GM19468 (cell line): ENCODE measurements around the gene STPG3.

ENCODE experiments used
- ATAC-seq: cut with Tn5 transposase; IDR thresholded peaks from one replicate; pipeline ENCODE4 v1.9.1; 2021; ENCODE audit warnings: mild to moderate bottlenecking, moderate library complexity, moderate number of reproducible peaks; ENCODE audit not compliant: unreplicated experiment; ENCODE audit errors: extremely low read depth

STPG3 gene

DNA sequence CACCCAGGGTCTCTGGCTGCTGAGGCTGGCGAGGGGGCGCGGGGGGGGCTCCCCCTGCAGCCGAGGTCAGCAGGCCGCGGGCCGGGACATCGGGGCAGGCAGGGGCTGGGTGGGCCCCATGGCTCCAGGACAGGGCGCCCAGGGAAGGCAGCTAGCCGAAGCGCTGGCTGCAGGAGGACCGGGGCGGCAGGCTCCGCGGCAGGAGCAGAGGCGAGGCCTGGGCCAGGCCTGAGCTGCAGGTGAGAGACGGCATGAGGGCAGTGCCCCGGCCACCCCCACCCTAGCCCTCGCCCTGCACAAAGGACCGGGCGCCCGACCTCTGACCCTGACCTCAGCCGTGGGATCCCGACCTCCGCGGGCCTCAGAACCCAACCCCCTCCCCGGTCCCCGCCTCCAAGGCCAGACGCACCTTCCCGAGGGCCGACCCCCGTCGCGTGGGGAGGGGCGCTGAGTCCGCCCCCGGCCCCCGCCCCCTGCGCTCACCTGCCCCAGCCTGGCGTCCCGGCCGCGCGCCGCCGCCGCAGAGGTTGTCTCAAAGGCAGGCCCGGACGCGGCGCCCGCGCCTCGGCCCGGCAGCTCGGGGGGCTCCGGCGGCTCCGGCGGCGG lies 29.5 kb upstream of the STPG3 start:
- ATAC-seq, result no peak

GRCh38 chr9:137222190-137223077 lies 28.7 kb upstream of the STPG3 start, which contains the start of gene RNF208:
RNF208 (minus strand) TSS chr9:137222240; CDS start chr9:137221212, 1,028 bp downstream.
- no peak for ATAC-seq

GRCh38 chr9:137223078-137223970 lies 27.8 kb upstream of the STPG3 start:
- peak; percentile 66 for ATAC-seq

DNA sequence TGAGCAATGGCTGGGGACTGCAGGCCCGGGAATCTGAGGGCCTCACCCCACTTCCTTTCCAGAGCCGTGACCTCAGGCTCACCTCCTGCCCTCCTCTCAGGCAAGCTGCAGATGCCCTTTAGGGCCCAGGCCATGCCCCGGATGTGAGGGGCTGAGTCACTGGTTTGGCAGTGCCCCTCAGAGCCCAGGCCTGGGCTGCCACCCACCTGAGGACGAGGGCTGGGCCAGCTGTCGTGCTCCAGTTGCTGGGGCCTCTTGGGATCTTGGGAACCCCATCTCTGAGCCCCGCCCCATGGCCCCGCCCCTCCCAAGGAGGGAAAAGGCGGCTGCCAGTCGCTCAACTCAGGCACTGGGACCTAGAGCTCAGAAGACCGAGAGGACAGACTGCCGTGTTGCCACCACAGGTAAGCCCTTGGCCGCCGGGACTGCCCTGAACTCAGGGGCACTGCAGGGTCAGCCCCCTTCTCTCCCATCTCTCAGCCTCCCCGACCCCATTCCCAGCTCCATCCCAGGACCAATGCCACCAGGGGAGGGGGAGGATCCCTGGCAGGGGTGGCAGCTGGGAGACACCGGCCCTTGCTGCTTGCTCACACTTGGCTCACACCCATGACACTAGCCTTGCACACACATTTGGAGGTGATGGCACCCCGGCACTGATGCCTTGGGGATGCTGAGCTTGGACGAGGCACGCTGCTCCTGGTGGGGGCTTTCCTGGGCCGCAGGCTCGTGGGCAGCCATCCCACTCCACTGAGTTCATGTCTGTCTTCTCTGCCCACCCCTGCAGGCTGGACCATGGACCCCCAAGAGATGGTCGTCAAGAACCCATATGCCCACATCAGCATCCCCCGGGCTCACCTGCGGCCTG lies 26.0 kb upstream of the STPG3 start, which contains the start of gene CYSRT1:
TSS of gene CYSRT1 (plus strand) at position 345 of the 865 bp plus-strand sequence. CDS start at position 793, 448 bp downstream.
- ATAC-seq, result no peak

- ATAC-seq, result no peak
Measured at GRCh38 chr9:137225699-137226331, 25.3 kb upstream of the STPG3 start.

DNA sequence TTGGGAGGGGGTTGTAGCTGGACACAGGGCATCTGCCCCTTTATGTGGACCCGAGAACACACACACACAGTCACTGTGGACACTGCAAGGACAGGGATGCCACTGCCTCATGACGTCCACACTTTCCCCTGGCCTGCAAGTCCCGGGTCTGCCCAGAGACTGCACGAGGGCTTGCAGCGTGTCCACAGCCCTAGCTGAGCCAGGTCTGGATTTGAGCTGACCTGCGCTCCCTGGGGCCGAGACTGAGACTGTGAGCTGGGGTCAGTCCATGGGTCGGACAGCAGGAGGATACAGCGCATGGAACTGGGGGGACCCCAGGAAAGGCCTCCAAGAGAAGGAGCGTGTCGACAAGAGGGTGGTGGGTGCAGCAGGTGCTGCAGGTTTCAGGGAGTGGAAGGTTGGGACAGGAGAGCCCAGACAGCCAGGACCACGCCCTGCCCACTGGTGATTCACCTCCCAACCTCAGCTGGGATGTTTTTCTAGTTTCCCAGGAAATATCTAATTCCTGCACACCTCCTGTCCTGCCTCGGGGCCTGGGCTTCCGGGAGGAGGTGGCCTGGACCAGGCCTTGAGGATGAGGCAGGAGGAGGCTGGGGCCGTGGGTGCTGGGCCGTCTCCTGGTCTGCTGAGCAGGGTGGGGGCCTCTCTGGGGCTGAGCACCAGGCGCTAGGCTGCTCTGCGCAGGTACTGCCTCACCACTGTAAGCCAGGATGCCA lies 24.6 kb upstream of the STPG3 start:
- ATAC-seq, result no peak

- no peak for ATAC-seq
Measured at GRCh38 chr9:137227054-137227852, 23.8 kb upstream of the STPG3 start, which contains the start of gene RNF224. RNF224 (plus strand) TSS chr9:137227502; CDS start chr9:137228336, 834 bp downstream.

GRCh38 chr9:137227853-137228505 lies 23.1 kb upstream of the STPG3 start:
- no peak for ATAC-seq

GRCh38 chr9:137228506-137228967 lies 22.5 kb upstream of the STPG3 start:
- no peak for ATAC-seq

- ATAC-seq, result no peak
Measured at GRCh38 chr9:137228968-137229896, 21.9 kb upstream of the STPG3 start.

DNA sequence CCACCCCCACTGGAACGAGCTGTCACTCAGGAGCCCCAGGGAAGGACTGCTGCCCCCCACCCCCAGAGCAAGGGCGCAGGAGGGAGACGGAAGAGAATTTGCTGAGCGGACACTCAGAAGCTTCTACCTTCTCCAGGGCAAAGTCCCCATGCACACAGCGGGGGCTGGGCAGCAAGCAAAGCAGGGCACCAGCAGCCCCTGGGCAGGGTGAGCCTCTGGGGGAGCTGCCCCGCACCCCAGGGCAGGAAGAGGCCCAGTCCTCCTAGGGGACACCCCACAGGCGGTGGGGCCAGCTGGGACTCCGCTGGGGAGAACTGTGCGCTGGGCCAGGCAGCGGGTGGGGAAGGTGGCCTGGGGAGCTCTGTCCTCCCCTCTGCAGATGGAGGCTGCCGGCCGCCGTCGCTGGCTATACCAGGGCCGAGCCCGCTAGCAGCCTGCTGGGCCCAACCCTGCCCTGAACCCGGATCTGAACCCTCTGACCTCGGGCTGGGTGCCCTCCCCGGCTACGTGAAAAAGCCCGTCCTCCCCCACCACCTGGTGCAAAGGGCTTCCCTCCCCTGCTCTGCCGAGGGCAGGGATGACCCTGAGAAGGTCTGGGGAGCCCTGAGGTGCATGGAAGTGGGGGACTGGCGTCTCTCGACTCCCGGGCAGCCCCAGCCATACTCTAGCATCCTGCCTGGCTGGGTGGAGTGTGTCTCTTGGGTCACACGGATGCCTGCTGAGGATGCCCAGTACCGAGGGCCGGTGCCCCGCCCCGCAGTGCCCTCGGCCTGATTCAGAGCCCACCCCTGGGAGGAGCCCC lies 21.0 kb upstream of the STPG3 start:
- ATAC-seq, result no peak

DNA sequence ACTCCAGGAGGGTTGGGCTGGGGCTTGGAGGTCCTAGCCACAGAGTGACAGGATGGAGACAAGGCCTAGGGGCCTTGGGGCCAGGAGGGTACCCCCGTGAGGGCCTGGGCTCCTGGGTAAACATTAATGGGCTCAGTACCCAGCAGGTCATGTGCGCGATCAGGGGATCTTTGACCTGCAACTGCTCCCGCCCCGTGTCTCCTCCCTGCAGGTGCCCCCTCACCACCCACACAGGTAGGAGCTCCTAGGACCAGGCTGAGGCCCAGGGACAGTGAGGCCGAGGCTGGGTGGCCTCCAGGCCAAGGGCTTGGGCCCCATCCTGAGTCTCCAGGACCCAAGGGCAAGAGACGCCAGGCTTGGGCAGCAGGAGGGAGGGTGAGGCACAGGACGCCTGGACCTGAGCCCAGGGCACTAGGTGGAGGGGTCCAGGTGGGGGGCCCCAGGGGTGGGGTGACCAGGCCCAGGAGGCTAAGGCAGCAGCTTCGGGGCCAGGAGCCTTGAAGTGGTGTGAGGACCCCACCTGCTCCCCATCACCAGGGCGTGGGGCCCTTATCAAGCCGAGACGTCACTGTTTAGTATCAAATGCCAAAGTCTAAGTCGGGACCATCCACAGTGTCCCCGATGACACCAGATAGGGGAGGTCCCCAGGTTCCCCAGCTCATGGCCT lies 20.2 kb upstream of the STPG3 start, which contains the start of gene SLC34A3:
TSS of gene SLC34A3 (plus strand) at position 197 of the 667 bp plus-strand sequence. CDS start 802 bp downstream, outside the sequence.
- no peak for ATAC-seq

DNA sequence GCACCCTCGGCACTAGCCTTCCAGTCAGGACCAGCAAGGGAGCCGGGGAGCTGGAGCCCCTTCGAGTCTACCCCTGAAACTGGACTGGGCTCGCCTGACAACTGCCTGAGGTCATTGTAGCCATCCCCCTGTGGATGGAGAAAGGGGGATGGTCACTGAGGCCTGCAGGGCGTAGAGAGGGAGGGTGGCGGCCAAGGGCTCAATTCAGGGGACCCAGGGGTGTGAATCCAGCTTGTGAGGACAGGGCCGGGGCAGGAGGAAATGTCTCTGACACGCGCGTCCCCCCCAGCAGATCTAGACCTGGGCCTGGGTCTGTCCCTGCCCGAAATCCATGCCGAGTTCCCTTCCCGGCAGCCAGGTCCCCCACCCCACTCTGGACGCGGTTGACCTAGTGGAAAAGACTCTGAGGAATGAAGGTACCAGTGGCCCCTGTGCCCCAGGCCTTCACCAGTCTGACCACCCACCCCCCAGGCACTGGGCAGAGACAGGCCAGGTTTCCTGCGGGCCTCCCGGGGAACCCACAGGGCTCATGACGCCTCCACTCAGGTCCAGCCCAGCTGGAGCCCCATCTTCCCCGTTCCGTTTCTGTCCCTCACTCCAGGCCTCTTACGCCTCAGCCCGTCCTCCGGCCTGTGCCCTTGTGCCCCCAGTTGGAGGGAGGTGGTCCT lies 19.6 kb upstream of the STPG3 start:
- no peak for ATAC-seq

DNA sequence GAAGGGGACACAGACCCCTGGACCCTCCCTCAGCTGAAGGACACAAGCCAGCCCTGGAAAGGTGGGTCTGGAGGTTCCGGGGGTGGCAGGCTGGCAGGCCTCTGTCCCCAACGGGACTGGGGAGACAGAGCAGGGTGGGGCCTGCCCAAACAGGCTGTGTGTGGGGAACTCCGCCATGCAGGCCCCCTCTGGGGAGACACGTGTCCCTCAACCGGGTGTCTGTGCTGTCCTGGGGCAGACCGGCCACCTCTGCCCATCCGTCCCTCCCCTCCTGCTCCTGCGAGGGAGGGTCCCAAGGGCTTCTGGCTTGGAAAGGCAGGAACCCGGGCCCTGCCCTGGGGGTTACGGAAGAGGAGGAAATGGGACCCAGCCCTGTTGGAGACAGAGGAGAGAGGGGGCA lies 19.0 kb upstream of the STPG3 start:
- ATAC-seq, result no peak
